Muscle of back (tissue), 13 donors: ENCODE results near the gene RBM46. TPM values are rescaled to one million over a fixed set of nuclear protein-coding genes. Genes with fewer than 3 reads are reported as not detected.
A peak's percentile ranks its signal among the peaks of the same experiment; 100 is the strongest.

Source experiments
- DNase-seq, 3 donors: peaks; one replicate each; pipeline versions ENCODE4 v3.0.0 to v3.0.0-alpha.2; 2013
- long read RNA-seq, 9 donors: transcript quantifications; one replicate each; lab custom pipeline, GENCODE V29; 2026
- polyA plus RNA-seq, 10 donors: library from polyadenylated mRNA; unstranded; fragments of 120-200 nt; gene quantifications; one replicate each; pipeline ENCODE4 v1.2.1, GENCODE V29; 2013; ENCODE audit not compliant: insufficient read length in 10 of 10

The RBM46 gene
- polyA plus RNA-seq = under 1 TPM in 6 of 10 donors, not detected in 4; 0.05 to 0.24 (median 0.13) TPM
- long read RNA-seq, donor 1 = 0 reads
- long read RNA-seq, donor 2 = 0 reads
- long read RNA-seq, donor 3 = 0 reads
- long read RNA-seq, donor 4 = 0 reads
- long read RNA-seq, donor 5 = 0 reads
- long read RNA-seq, donor 6 = 0 reads
- long read RNA-seq, donor 7 = 0 reads
- long read RNA-seq, donor 8 = 0 reads
- long read RNA-seq, donor 9 = 0 reads

DNA sequence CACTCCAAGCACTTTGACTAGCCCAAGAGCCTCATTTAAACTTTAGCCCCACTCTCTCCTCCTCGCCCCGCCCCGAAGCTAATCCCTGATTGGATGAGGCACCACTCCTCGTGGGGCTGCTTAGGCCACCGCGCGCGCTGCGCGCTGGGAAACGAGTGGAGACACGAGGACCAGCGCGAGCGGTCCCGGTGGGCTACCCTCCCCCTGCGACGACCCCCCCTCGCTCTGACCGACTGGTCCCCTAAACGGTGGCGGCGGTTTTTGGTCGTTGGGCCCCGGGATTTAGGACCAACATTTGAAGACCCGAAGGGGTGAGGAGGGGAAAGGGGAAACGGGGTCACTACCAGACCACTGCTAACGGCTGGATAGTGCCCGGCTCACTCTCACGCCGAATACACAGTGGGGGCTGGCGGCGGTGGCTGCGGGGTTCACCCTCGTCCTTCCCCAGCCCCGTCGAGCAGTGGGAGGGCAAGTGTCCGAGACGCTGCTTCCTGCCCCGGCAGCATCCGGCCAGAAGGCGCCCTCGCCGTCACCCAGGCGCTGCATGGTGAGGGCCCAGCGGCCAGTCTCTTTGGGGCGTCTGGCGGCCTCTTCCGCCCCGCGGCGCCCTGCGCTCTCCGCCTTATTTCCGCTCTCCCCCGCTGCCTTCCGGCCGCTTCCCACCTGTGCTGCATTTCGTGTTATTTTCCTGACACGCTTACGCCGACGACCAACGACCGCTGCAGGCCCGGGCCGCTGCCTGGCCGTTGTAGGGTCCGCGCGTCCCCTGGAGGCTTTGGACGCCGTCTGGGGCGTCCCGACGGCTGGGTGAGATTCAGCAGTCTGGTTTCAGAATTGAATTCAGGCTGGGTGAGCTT lies at the start of gene RBM46:
Gene RBM46, plus strand, starts transcription at position 147 of the 857 bp plus-strand sequence. CDS start 15,481 bp downstream, outside the sequence.
- DNase-seq = peak in 1 of 3 donors; percentile 1

DNA sequence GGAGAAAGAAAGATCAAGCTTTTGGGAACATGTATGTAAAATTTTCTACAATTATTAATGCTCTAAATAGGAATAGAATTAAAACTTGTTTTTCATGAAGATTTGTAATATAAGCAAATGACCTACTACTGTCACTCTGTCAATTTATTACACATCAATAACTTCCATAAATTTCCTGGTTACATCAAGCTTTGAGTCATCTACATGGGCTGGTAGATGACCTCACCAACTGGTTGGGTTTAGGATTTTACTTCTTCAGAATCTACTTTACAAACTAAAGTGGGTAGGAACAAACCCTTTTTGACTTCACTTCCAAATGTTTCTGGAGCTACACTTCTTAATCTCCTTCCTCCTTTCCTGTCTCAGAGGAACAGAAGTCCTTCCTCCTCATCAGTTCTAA lies 49.3 kb upstream of the RBM46 start:
- DNase-seq = no peak

DNA sequence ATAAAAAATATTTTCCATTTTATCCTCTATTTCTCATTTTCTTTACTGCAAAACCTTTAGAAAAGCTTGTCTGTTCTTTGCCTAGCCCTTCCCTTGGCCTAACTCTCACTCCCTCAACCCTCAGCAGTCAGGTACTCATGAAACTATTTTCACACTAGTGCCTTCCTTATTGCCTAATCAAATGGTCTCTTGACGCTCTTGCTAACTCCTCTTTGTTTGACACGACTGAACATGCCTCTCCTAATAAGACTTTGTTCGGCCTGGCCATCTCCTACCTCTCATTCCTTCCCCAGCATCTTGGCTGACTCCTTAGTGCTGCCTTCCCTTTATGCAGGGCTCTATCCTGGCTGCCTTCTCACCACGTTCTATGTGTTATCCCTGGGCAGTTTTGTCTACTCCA lies 48.4 kb upstream of the RBM46 start:
- DNase-seq = no peak

DNA sequence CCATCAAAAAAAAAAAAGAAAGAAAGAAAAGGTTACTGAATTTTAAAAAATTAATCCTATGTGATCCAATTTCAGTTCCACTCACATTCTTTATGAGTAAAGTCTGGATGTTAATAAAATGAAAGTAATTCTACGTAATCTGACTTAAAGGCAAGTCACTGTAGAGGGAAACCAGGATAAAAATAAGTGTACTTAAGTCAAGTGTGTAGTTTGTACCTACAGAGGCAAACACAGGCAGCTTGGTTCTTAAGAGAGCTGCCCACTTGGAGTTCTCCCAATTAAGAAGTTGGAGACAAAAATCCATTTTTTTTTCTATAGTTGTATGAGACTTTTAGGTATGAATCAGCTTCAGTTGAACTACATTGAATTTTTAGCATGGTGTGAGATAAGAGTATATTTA lies 44.3 kb upstream of the RBM46 start:
- no peak for DNase-seq

GRCh38 chr4:154738426-154738825 lies 42.6 kb upstream of the RBM46 start:
- DNase-seq = no peak

DNA sequence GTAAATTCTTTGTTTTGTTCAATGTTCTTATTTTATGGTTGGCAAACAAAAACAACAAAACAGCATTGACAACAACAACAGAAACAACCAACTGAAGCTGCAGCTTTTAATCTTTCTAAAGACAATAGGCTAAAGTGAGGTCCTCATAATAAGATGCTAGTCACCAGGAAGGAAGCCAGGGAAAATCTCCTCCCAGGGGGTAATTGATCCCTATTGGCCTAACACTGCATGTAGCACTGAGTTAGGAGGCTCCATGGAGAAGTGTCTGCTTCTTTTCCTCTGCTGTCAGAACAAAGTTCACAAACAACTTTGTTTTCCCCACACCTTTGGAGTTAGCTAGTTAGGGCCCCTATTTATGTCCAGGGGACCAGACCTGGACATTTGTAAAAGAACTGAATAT lies 42.0 kb upstream of the RBM46 start:
- DNase-seq = no peak

GRCh38 chr4:154740462-154740861 lies 40.6 kb upstream of the RBM46 start:
- peak in 1 of 3 donors; percentile 1 for DNase-seq

DNA sequence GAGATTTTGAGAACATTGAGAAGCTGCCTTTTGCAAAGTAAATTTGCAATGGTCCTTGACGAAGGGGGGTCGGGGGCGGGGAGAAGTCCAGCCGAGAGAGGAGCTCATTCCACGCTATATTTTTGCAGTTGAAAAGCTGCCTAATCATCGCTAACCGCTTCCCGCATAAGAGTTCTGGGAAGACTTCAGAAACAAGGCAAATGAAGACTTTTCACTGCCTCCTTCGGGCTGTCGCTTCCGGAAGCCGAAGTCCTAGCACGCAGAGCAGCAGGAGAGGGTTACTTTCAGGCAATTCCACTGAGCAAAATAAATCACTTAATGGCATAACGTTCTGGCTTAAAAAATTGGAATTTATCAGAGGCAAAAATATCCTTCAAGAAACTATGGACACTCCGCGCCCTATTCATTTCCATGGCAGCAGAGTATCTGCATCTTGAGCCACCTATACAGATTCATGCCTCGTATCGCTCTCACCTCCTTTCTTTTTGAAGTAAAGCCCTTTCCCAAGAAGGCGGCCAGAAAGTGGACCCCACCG lies 39.9 kb upstream of the RBM46 start:
- peak in 1 of 3 donors; percentile 21 for DNase-seq

DNA sequence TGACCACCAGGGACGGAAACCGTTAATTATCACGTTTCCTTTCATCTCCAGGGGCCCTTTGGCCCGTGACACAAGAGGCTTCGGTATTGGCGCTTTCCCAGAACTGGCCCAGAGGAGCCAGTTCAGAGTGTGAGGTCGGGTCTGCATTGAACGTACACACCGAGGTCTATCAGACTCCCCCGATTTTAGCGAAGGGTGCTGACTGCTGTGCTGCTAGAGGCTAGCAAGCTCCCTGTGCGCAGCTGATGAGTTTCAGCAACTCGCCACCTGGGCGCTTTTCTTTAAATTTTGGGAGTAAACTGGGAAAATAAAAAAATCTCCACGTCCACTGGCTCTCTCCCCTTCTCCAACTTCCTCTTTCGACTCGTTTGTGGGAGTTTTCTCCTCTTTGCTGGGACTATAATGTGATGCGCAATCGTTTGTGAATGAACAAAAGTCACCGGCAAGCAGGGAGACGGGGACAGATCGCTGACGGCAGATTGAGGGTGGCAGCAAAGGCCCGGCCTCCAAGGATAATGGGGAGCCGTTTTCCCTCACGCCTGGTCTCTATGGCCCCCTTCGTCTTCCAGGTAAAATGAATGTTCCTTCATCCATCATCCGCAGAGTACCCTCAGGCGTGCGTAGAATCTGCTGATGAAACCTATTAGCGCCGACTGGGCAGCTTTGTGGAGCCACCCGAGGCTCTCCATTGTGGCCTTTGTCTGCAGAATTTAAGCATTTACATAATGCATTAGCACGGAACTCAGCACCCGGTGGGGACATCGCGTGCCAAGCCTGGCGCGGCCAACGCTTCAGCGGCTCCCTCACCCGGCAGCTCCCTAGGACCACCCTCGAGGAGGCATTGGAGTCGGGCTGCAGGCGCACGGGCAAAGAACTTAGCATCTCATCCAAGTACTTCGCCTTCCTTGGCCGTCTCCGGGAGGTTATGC lies 38.9 kb upstream of the RBM46 start:
- peak in 1 of 3 donors; percentile 56 for DNase-seq

DNA sequence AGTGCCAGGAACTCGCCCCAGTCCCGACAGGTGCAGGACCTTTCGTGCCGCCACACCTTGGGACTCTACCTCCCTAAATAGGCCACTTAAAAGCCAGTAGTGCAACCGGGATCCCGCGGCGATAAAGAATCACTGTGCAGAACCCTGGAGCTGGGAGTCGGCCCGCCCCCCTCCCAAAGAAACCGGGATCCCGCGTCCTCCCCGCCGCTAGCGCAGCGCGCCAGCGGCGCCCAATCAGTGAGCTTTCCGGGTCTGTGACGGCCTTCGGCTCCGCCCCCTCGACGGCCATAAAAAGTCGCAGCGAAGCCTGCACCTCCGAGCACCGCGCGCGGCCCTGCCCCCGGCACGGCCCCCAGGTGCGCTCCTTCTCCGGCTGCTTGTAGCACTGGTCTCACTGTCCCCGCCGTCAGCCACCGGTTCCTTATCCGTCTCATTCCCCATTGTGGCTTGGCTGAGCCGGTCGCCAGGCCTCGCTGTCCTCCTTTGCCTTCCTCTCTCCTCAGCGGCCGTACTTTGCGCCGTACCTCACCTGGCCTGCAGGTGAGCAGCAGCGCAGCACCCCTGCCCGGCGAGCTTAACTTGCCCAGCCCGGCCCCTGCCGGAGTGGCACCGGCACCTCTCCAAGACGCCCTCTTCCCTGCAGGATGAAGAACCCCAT lies 37.3 kb upstream of the RBM46 start, which contains the start of gene LRAT:
Gene LRAT, plus strand, starts transcription at position 318 of the 658 bp plus-strand sequence. Its CDS starts 327 bp downstream, at position 645.
- DNase-seq = peak in 2 of 3 donors; percentile 22 to 62

DNA sequence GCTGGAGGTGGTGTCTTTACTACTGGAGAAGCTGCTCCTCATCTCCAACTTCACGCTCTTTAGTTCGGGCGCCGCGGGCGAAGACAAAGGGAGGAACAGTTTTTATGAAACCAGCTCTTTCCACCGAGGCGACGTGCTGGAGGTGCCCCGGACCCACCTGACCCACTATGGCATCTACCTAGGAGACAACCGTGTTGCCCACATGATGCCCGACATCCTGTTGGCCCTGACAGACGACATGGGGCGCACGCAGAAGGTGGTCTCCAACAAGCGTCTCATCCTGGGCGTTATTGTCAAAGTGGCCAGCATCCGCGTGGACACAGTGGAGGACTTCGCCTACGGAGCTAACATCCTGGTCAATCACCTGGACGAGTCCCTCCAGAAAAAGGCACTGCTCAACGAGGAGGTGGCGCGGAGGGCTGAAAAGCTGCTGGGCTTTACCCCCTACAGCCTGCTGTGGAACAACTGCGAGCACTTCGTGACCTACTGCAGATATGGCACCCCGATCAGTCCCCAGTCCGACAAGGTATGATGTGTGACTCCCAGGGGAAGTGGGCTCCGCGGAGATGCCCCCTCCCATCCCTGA lies 36.6 kb upstream of the RBM46 start:
- no peak for DNase-seq

- DNase-seq = no peak
Observed at GRCh38 chr4:154757713-154758112, 23.4 kb upstream of the RBM46 start.

GRCh38 chr4:154760895-154761294 lies 20.2 kb upstream of the RBM46 start:
- no peak for DNase-seq

- DNase-seq = no peak
Observed at GRCh38 chr4:154778264-154778663, 2.8 kb upstream of the RBM46 start.

DNA sequence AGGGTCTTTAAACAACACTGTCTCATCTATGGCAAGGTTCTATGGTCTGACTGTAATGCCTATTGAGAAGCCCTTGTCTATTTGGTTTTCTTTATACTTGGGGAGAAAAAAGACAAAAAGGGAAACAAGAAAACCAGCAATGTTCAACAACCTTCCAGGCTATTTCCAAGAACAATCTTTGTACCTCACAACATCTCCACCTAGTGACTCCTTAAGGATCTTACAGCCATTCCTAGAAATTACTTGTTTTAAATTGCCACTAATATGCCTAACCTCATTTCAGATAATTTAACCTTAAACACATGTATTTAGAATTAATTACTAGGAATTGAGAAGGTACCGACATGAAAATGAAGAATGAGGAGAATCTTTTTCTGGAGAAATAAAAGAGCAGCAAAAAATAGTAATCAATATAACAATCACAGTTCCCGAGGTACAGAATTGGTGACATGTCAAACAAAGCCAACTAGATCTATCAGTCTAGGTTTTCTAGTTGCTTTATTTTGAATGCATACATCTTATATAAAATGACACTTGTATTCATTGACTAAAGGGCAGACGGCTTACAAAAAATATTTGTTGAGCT lies 1.6 kb upstream of the RBM46 start:
- peak; percentile 12 to 41 (median 15) for DNase-seq

DNA sequence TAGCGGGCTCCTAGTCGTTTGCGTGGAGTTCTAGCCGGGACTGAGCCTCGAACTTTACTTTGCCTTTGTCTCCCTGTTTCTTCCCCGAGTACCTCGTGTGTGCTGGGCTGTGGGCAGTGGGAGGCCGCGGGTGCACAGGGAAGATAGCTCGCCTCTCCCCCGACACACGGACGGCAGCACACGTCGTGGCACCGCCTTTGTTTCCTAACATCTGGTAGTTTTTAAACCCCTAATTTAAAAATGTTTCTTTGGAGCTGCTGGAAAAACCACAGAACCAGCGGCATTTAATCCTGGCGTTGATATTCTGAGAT lies 866 bp downstream of the RBM46 start:
- no peak for DNase-seq

DNA sequence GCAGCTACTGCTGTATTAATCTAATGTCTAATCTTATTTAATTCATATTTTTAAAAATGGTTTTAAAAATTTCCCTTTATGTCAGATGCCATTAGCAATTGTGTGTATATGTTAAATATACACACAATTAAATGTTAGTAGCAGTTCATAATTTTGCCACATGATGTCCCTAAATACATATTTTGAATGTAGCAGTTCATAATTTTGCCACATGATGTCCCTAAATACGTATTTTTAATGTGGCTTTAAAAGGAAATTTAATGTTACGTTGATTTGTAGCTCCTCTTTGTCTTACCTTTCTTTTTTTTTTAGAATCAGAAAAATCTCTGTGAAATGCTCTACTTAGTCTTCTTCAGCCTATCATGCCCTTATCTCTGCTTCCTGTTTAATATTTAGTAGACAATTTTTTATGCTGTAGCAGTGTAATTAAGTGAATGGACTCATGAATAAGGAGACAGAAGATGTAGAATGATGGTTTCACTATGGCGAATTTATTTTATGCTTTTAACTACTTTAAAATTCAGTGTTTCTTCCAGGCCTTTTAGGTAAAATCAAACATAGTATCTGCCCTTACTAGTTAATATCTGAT lies 26.1 kb downstream of the RBM46 start:
- DNase-seq = peak; percentile 28 to 65 (median 38)

- no peak for DNase-seq
Observed at GRCh38 chr4:154818230-154818629, 37.2 kb downstream of the RBM46 start.

GRCh38 chr4:154822775-154823174 lies 41.7 kb downstream of the RBM46 start:
- peak in 2 of 3 donors; percentile 13 to 62 for DNase-seq

GRCh38 chr4:154836030-154836429 lies 55.0 kb downstream of the RBM46 start:
- DNase-seq = no peak
